Osteocyte (in vitro differentiated cells): Measurements from ENCODE around the gene LAMA3. TPM values are rescaled to one million over a fixed set of nuclear protein-coding genes. Genes with fewer than 3 reads are reported as not detected.

ENCODE experiments used
- DNase-seq: peaks from one replicate; pipeline ENCODE4 v3.0.0; 2021; ENCODE audit warnings: mixed read lengths; ENCODE audit not compliant: unreplicated experiment; ENCODE audit errors: extremely low spot score
- H3K27ac Mint-ChIP-seq: one replicate; pipeline ENCODE4 v1.8.0; 2021; ENCODE audit warnings: mild to moderate bottlenecking, mixed read lengths; ENCODE audit not compliant: unreplicated experiment
- H3K27me3 Mint-ChIP-seq: one replicate; pipeline ENCODE4 v1.8.0; 2021; ENCODE audit warnings: mixed read lengths; ENCODE audit not compliant: unreplicated experiment
- H3K36me3 Mint-ChIP-seq: one replicate; pipeline ENCODE4 v1.8.0; 2021; ENCODE audit warnings: mixed read lengths; ENCODE audit not compliant: unreplicated experiment
- H3K4me1 Mint-ChIP-seq: one replicate; pipeline ENCODE4 v1.8.0; 2021; ENCODE audit warnings: mixed read lengths; ENCODE audit not compliant: unreplicated experiment
- H3K4me3 Mint-ChIP-seq: one replicate; pipeline ENCODE4 v1.8.0; 2021; ENCODE audit warnings: mild to moderate bottlenecking, moderate library complexity, mixed read lengths; ENCODE audit not compliant: unreplicated experiment
- H3K9me3 Mint-ChIP-seq: one replicate; pipeline ENCODE4 v1.8.0; 2021; ENCODE audit warnings: mixed read lengths; ENCODE audit not compliant: unreplicated experiment
- long read RNA-seq: library from polyadenylated mRNA; unstranded; transcript quantifications from one replicate; pipeline ENCODE4 v2.0.0, GENCODE V29; 2021
- total RNA-seq: library from RNA; stranded (reverse); gene quantifications from 2 replicates; pipeline ENCODE4 v1.2.1, GENCODE V29; 2021
- TF ChIP-seq, protein P1 (sequence below): fragments of 200-600 bp; sonication (generic); IDR thresholded peaks from 2 replicates; pipeline ENCODE4 v1.5.0; 2021; ENCODE audit warnings: antibody characterized with exemption, mild to moderate bottlenecking, moderate library complexity

The LAMA3 gene, protein sequence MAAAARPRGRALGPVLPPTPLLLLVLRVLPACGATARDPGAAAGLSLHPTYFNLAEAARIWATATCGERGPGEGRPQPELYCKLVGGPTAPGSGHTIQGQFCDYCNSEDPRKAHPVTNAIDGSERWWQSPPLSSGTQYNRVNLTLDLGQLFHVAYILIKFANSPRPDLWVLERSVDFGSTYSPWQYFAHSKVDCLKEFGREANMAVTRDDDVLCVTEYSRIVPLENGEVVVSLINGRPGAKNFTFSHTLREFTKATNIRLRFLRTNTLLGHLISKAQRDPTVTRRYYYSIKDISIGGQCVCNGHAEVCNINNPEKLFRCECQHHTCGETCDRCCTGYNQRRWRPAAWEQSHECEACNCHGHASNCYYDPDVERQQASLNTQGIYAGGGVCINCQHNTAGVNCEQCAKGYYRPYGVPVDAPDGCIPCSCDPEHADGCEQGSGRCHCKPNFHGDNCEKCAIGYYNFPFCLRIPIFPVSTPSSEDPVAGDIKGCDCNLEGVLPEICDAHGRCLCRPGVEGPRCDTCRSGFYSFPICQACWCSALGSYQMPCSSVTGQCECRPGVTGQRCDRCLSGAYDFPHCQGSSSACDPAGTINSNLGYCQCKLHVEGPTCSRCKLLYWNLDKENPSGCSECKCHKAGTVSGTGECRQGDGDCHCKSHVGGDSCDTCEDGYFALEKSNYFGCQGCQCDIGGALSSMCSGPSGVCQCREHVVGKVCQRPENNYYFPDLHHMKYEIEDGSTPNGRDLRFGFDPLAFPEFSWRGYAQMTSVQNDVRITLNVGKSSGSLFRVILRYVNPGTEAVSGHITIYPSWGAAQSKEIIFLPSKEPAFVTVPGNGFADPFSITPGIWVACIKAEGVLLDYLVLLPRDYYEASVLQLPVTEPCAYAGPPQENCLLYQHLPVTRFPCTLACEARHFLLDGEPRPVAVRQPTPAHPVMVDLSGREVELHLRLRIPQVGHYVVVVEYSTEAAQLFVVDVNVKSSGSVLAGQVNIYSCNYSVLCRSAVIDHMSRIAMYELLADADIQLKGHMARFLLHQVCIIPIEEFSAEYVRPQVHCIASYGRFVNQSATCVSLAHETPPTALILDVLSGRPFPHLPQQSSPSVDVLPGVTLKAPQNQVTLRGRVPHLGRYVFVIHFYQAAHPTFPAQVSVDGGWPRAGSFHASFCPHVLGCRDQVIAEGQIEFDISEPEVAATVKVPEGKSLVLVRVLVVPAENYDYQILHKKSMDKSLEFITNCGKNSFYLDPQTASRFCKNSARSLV (N-terminal part only)
- not detected in 2 replicates for total RNA-seq
- long read RNA-seq: 0 reads

DNA sequence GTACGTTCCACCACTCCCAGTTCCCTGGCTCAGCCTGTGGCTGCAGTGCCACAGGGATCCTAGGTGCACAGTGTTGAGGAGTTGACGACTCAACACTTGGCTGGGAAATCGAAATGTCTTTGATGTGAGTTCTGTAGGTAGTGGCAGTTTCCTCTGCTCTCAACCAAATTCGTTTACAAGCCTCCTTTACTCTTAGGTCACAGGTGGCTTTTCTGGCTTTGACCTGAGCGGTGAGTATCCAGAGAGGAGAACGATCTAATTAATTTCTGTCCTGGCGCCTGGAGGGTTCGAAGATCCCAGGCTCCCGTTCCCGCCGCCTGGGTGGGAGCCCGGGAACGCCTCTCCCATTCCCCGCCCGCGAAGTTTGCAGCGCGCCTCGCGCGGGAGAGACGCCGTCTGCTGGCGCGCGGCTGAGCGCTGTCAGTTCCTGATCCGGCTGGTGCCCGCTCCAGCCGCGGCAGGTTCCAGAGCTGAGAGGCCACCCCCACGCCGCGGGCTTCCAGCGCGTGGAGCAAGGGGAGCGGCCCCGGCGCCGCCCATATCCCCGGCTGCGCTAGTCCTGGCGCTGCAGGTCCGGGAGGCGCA lies at the start of gene LAMA3:
LAMA3 (plus strand) TSS at position 423 of the 585 bp plus-strand sequence. CDS start 231 bp downstream, outside the sequence.
- no peaks in the 10 kb centered on the region for H3K36me3 Mint-ChIP-seq
- TF ChIP-seq, protein P1, sequence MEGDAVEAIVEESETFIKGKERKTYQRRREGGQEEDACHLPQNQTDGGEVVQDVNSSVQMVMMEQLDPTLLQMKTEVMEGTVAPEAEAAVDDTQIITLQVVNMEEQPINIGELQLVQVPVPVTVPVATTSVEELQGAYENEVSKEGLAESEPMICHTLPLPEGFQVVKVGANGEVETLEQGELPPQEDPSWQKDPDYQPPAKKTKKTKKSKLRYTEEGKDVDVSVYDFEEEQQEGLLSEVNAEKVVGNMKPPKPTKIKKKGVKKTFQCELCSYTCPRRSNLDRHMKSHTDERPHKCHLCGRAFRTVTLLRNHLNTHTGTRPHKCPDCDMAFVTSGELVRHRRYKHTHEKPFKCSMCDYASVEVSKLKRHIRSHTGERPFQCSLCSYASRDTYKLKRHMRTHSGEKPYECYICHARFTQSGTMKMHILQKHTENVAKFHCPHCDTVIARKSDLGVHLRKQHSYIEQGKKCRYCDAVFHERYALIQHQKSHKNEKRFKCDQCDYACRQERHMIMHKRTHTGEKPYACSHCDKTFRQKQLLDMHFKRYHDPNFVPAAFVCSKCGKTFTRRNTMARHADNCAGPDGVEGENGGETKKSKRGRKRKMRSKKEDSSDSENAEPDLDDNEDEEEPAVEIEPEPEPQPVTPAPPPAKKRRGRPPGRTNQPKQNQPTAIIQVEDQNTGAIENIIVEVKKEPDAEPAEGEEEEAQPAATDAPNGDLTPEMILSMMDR: no peak
- H3K4me3 Mint-ChIP-seq: peak within 1 kb of the TSS; percentile 56
- H3K27ac Mint-ChIP-seq: no peak within 1 kb of the TSS
- DNase-seq: no peak
- H3K9me3 Mint-ChIP-seq: no peaks in the 10 kb centered on the region
- peaks cover 9% of the 10 kb centered on the region for H3K4me1 Mint-ChIP-seq
- peaks cover 52% of the 10 kb centered on the region for H3K27me3 Mint-ChIP-seq

DNA sequence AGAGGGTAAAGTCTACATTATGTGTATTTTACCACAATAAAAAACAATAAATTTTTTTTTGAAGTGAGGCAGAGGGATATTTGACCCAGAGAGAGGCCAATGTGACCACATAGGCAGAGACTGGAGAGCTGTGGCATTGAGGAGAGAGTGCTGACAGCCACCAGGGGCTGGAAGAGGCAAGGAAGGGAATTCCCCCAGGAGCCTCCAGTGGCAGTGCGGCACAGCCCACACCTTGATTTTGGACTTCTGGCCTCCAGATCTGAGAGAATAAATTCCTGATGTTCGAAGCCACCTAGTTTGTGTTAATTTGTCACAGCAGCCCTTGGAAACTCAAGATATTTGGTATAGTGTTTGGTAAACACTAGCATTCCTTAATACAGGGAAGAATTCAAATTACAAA lies 49.2 kb upstream of the LAMA3 start:
- peaks cover 63% of the 10 kb centered on the region for H3K27me3 Mint-ChIP-seq
- H3K36me3 Mint-ChIP-seq: no peaks in the 10 kb centered on the region
- TF ChIP-seq, protein P1: no peak
- H3K4me1 Mint-ChIP-seq: no peaks in the 10 kb centered on the region
- H3K27ac Mint-ChIP-seq: no peak overlapping the region
- DNase-seq: no peak
- H3K9me3 Mint-ChIP-seq: no peaks in the 10 kb centered on the region
- H3K4me3 Mint-ChIP-seq: no peak overlapping the region

DNA sequence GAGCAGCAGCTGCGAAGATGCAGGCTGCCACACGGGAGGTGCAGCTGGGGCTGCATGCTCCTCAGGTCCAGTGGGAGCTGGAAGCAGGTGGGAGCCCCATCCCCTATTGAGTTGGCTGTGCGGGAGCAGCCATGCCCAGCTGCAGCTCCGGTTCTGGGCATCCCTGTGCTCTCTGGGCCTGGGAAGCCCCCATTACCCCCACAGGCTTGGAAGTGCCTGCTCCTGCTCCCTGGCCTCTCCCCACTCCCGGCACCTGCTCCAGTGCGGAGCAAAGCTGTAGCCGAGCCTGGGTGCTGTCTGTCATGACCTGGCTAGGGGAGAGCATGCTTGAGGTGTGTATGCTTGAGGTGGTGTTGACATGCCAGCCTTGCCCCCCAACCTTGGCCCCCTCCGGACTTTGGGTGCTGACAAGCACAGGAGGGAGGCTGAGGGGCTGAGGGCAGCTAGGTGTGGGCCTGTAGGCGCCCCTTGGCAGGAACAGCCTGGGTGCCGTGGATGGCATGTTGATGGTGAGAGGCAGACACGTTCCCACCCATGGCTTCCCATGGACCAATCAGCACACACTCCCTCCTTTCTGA lies 48.0 kb upstream of the LAMA3 start:
- TF ChIP-seq, protein P1: no peak
- no peak for DNase-seq
- no peaks in the 10 kb centered on the region for H3K9me3 Mint-ChIP-seq
- peaks cover 70% of the 10 kb centered on the region for H3K27me3 Mint-ChIP-seq
- no peaks in the 10 kb centered on the region for H3K4me1 Mint-ChIP-seq
- H3K27ac Mint-ChIP-seq: no peak overlapping the region
- H3K36me3 Mint-ChIP-seq: no peaks in the 10 kb centered on the region
- no peak overlapping the region for H3K4me3 Mint-ChIP-seq

DNA sequence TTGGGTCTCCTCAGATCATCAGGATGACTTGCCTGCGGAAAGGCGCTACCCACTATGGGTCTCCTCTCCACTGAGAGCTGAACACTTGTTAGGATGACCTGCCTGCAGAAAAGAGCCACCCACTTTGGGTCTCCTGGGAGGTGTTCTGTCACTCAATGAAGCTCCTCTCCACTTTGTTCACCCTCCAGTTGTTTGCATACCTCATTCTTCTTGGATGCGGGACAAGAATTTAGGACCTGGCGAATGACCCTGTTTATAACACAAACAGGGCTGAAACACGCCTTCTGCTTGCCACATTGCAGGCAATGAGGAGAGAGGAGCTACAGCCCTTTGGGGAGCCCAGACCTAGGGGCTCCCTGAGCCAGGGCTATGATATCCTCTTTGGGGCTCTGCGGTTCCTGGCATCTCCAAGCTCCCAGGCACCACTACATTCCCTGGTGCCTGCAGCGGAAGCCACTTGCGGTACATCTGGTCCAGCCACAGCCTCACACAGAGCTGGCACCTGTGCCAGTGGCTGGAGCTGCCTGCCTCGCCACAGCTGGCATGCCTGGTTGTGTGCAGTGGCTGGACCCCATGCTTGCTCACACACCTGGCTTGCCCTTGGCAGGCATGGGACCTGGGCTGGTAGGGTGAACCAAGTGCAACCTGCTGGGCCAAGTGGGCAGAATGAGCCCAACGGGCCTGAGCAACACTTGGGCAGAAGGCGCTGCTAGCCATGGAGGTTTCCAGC lies 47.2 kb upstream of the LAMA3 start:
- Mint-ChIP-seq H3K36me3 (no peaks in the 10 kb centered on the region), H3K27me3 (peaks cover 78% of the 10 kb centered on the region), H3K9me3 (no peaks in the 10 kb centered on the region), H3K4me3 (no peak overlapping the region), H3K27ac (no peak overlapping the region), H3K4me1 (no peaks in the 10 kb centered on the region)
- DNase-seq: no peak
- TF ChIP-seq, protein P1: no peak
